PC-9 (cell line): ENCODE results near the gene BCL2L1. TPM values are rescaled to one million over a fixed set of nuclear protein-coding genes. Genes with fewer than 3 reads are reported as not detected.

Experiments used
- BruUV-seq: library from RNA; stranded (reverse); fragments of 400-500 nt; replicated peaks from 2 replicates; lab custom pipeline; 2021; lab: Mats Ljungman, UMichigan
- CTCF ChIA-PET: fragments of 300-600 bp; sonication (Branson Sonifier 250); formaldehyde crosslinking; loops from one replicate; lab custom pipeline; 2022; ENCODE audit warnings: antibody characterized with exemption; lab: Charles Lee
- POLR2A ChIA-PET: fragments of 300-600 bp; sonication (Branson Sonifier 250); formaldehyde crosslinking; loops from one replicate; lab custom pipeline; 2022; ENCODE audit warnings: antibody characterized with exemption; ENCODE audit not compliant: unreplicated experiment; lab: Charles Lee
- DNase-seq, 2 experiments: peaks; one replicate each; pipeline versions ENCODE4 v3.0.0 to v3.0.0-alpha.2; 2015 to 2022; ENCODE audit warnings: mixed read lengths in 1 of 2
- H2AFZ ChIP-seq: fragments of 200-600 bp; sonication (generic); 2 replicates; pipeline ENCODE4 v1.8.1; 2017; ENCODE audit warnings: antibody characterized with exemption
- H3F3A ChIP-seq: fragments of 200-600 bp; sonication (generic); 2 replicates; pipeline ENCODE4 v1.8.1; 2017; ENCODE audit warnings: antibody characterized with exemption, mild to moderate bottlenecking, low read depth; ENCODE audit not compliant: insufficient read depth
- H3K27ac ChIP-seq: fragments of 200-600 bp; sonication (generic); 2 replicates; pipeline ENCODE4 v1.6.1; 2016; ENCODE audit warnings: mixed run types
- H3K27me3 ChIP-seq: fragments of 200-600 bp; sonication (generic); 2 replicates; pipeline ENCODE4 v1.6.1; 2016; ENCODE audit warnings: low read depth, mixed run types; ENCODE audit not compliant: insufficient read depth
- H3K36me3 ChIP-seq: fragments of 200-600 bp; sonication (generic); 2 replicates; pipeline ENCODE4 v1.6.1; 2016; ENCODE audit warnings: low read depth, mixed run types
- H3K4me1 ChIP-seq: fragments of 200-600 bp; sonication (generic); replicated peaks from 2 replicates; pipeline ENCODE4 v1.6.1; 2016; ENCODE audit warnings: mixed run types; ENCODE audit not compliant: insufficient read depth
- H3K4me2 ChIP-seq: fragments of 200-600 bp; sonication (generic); 2 replicates; pipeline ENCODE4 v1.6.1; 2017; ENCODE audit warnings: mixed run types
- H3K4me3 ChIP-seq: fragments of 200-600 bp; sonication (generic); 2 replicates; pipeline ENCODE4 v1.6.1; 2016; ENCODE audit warnings: mixed run types
- H3K79me2 ChIP-seq: fragments of 200-600 bp; sonication (generic); 2 replicates; pipeline ENCODE4 v1.6.1; 2017; ENCODE audit warnings: low read depth, mixed run types
- H3K9me2 ChIP-seq: fragments of 200-600 bp; sonication (generic); 2 replicates; pipeline ENCODE4 v1.8.1; 2017; ENCODE audit warnings: mild to moderate bottlenecking; ENCODE audit not compliant: insufficient read depth
- H3K9me3 ChIP-seq: fragments of 200-600 bp; sonication (generic); 2 replicates; pipeline ENCODE4 v1.8.1; 2016; ENCODE audit warnings: low read depth; ENCODE audit not compliant: insufficient read depth
- H4K20me1 ChIP-seq: fragments of 200-600 bp; sonication (generic); 2 replicates; pipeline ENCODE4 v1.8.1; 2017; ENCODE audit not compliant: insufficient read depth
- EZH2 ChIP-seq: fragments of 200-600 bp; sonication (generic); IDR thresholded peaks from 2 replicates; pipeline ENCODE4 v1.8.0; 2017; ENCODE audit warnings: antibody characterized with exemption, low read depth
- intact Hi-C: fragments of 100-400 bp; cut with micrococcal nuclease; formaldehyde crosslinking; loops from one replicate; pipeline ENCODE4 v1.10.0; 2022; ENCODE audit not compliant: unreplicated experiment
- total RNA-seq: library from RNA; stranded (reverse); gene quantifications from 2 replicates; pipeline ENCODE4 v1.2.3, GENCODE V29; 2021
- TF ChIP-seq, protein P1 (sequence below): fragments of 200-600 bp; sonication (generic); conservative IDR thresholded peaks from 2 replicates; pipeline ENCODE4 v1.6.1; 2017; ENCODE audit warnings: mixed run types, antibody characterized with exemption, mild to moderate bottlenecking, moderate library complexity

BCL2L1 gene
- total RNA-seq, 1 experiment from 2014 or later: 125 TPM

DNA sequence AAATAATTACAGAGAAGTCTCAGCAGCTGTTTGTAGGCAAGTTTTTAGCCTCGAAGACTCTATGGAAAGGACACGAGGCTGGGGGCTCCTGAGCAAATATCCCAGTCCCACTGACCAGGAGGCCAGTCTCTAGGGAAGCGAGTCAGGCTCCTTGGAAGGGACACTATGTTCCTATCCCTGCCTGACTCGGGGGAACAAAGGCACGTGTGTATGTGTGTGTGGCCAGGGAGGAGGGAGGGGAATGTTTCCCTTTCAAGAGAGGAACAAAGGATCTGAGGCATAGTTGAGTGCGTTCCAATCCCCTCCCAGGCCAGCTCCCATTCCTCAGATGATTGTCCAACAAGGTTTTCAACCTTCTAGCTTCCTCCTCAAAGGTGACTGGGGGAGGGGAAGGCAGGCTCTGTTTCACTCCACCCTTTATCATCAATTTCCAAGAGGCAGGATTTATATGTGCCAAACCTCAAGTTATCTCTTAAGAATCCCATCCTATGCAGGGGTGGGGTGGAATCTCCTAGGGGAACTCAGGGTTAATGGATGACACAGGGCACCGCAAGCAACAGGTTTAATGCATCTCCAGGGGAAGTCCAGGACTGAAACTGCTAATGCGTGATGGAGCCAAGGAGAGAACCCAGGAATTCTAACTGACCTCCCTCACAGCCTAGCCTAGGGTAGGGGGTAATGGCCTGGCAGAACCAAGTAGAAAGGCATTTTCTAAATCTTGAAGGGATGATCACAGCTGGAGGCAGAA, 9.9 kb downstream of the BCL2L1 start:
- Histone ChIP-seq H3K4me2 (peak overlapping the region; percentile 97), H3K9me2 (no peaks in the 10 kb centered on the region), H3K4me1 (peaks cover 97% of the 10 kb centered on the region), H3K27me3 (no peaks in the 10 kb centered on the region), H3K79me2 (peaks cover 97% of the 10 kb centered on the region), H4K20me1 (no peaks in the 10 kb centered on the region), H3K36me3 (peaks cover 60% of the 10 kb centered on the region), H3K4me3 (peak overlapping the region; percentile 47; the same call in 1 of the 2 replicates), H2AFZ (no peak overlapping the region), H3K9me3 (no peaks in the 10 kb centered on the region), H3F3A (peaks cover 89% of the 10 kb centered on the region), H3K27ac (peak overlapping the region; percentile 99)
- ChIA-PET CTCF (interaction anchor here (0.6 to 3.2 kb wide), 2 partner anchors 11 to 40 kb away, joined by 4 to 13 read pairs; partner anchors contain the start of gene BCL2L1), POLR2A (interaction anchor here (0.6 to 2.6 kb wide), 9 partner anchors 8 to 140 kb away, joined by 4 to 37 read pairs (median 9); partner anchors contain the start of gene BCL2L1)
- no peak for TF ChIP-seq EZH2
- TF ChIP-seq, protein P1, sequence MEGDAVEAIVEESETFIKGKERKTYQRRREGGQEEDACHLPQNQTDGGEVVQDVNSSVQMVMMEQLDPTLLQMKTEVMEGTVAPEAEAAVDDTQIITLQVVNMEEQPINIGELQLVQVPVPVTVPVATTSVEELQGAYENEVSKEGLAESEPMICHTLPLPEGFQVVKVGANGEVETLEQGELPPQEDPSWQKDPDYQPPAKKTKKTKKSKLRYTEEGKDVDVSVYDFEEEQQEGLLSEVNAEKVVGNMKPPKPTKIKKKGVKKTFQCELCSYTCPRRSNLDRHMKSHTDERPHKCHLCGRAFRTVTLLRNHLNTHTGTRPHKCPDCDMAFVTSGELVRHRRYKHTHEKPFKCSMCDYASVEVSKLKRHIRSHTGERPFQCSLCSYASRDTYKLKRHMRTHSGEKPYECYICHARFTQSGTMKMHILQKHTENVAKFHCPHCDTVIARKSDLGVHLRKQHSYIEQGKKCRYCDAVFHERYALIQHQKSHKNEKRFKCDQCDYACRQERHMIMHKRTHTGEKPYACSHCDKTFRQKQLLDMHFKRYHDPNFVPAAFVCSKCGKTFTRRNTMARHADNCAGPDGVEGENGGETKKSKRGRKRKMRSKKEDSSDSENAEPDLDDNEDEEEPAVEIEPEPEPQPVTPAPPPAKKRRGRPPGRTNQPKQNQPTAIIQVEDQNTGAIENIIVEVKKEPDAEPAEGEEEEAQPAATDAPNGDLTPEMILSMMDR: 0 out of 2 replicates have a peak, but pooled peaks have one; percentile 19
- peak; percentile 90 to 95 for DNase-seq
- BruUV-seq: TSS peak; percentile 17
- intact Hi-C loops: loop anchor here (1.0 to 2.0 kb wide), 4 partner anchors 8 to 120 kb away; no protein-coding TSS in a partner anchor

GRCh38 chr20:31712112-31712553, 10.5 kb downstream of the BCL2L1 start:
- BruUV-seq: no TSS peak
- intact Hi-C loops: loop anchor here (1.0 to 2.0 kb wide), 4 partner anchors 8 to 119 kb away; no protein-coding TSS in a partner anchor
- Histone ChIP-seq H3F3A (peaks cover 91% of the 10 kb centered on the region), H3K4me1 (peaks cover 97% of the 10 kb centered on the region), H3K9me2 (no peaks in the 10 kb centered on the region), H3K27me3 (no peaks in the 10 kb centered on the region), H3K79me2 (peaks cover 97% of the 10 kb centered on the region), H3K4me3 (peak overlapping the region; percentile 42; the same call in 1 of the 2 replicates), H2AFZ (no peak overlapping the region), H3K36me3 (peaks cover 61% of the 10 kb centered on the region), H4K20me1 (no peaks in the 10 kb centered on the region), H3K4me2 (peak overlapping the region; percentile 97), H3K27ac (peak overlapping the region; percentile 99), H3K9me3 (no peaks in the 10 kb centered on the region)
- POLR2A ChIA-PET: interaction anchor here (0.6 to 2.6 kb wide), 5 partner anchors 8 to 73 kb away, joined by 5 to 37 read pairs (median 11); no protein-coding TSS in a partner anchor
- CTCF ChIA-PET: interaction anchor here (3.2 kb wide), 1 partner anchor 11 kb away, joined by 13 read pairs; the partner anchor contains the start of gene BCL2L1
- TF ChIP-seq, protein P1: no peak
- TF ChIP-seq EZH2: no peak
- no peak for DNase-seq
